Kidney glomerular epithelial cell (primary cell): ENCODE data around the gene DSTN.
"Not testable (repeated sequence)": the region's sequence is repeated elsewhere in the genome, so short reads cannot be mapped to it uniquely, and the experiment has no call there.

Source experiments
- DNase-seq: peaks from one replicate; lab custom pipeline; 2025; lab: John Stamatoyannopoulos, UW

DSTN gene

GRCh38 chr20:17651129-17651759 lies 81.4 kb downstream of the DSTN start:
- no peak for DNase-seq

GRCh38 chr20:17651760-17652388 lies 82.0 kb downstream of the DSTN start:
- DNase-seq, result no peak

GRCh38 chr20:17652411-17652810 lies 82.5 kb downstream of the DSTN start:
- DNase-seq, result no peak

- DNase-seq, result no peak
These were observed 84.2 kb downstream of the DSTN start for GRCh38 chr20:17653835-17654648.

- DNase-seq, result peak; percentile 16
These were observed 84.9 kb downstream of the DSTN start for GRCh38 chr20:17654649-17655285.

- no peak for DNase-seq
These were observed 85.4 kb downstream of the DSTN start for GRCh38 chr20:17655286-17655651.

- no peak for DNase-seq
These were observed 86.1 kb downstream of the DSTN start for GRCh38 chr20:17655865-17656479.

- no peak for DNase-seq
These were observed 87.4 kb downstream of the DSTN start for GRCh38 chr20:17657079-17657825.

- DNase-seq, result no peak
These were observed 88.2 kb downstream of the DSTN start for GRCh38 chr20:17657898-17658647.

GRCh38 chr20:17658648-17658993 lies 88.7 kb downstream of the DSTN start:
- no peak for DNase-seq

GRCh38 chr20:17659344-17659743 lies 89.5 kb downstream of the DSTN start:
- not testable (repeated sequence) for DNase-seq
